ENCODE data around the gene STRA6. TPM values are rescaled to one million over a fixed set of nuclear protein-coding genes. Genes with fewer than 3 reads are reported as not detected.

STRA6 gene
- total and polyA plus RNA-seq, 2 of the 8 experiments (the other 6 are each of a cell fraction or from before 2014, with no cell fraction given): 9.3 to 14.5 TPM

- Histone ChIP-seq H3K14ac (ENCODE audit: insufficient read length) (no peak overlapping the region), H2BK120ac (replicated peaks; ENCODE audit: low read depth, low read length) (no peak overlapping the region), H2AK5ac (ENCODE audit: low read depth, low read length) (no peak overlapping the region), H2BK20ac (ENCODE audit: low read length) (no peak overlapping the region), H3K4me1 (replicated peaks in 1 of 4; ENCODE audit: control insufficient read depth in 3 of 4, insufficient read depth in 4 of 4, low read length in 3 of 4) (peaks cover 0 to 2% (median 0%) of the 10 kb centered on the region in 4 experiments; a peak in 1 of 7 replicates), H4K91ac (replicated peaks; ENCODE audit: insufficient read length, low read length) (no peak overlapping the region), H3K18ac (ENCODE audit: extremely low read depth, low read length) (no peak overlapping the region), H4K5ac (ENCODE audit: insufficient read length, low read depth, low read length) (no peak overlapping the region), H3K27me3 (replicated peaks in 1 of 4; ENCODE audit: control insufficient read depth in 3 of 4, extremely low read depth in 1 of 4, insufficient read depth in 3 of 4, low read length in 3 of 4) (no peaks in the 10 kb centered on the region; a peak in 1 of 7 replicates), H4K20me1 (replicated peaks in 1 of 2; ENCODE audit: control insufficient read depth in 1 of 2, insufficient read depth in 2 of 2, low read length in 2 of 2) (no peaks in the 10 kb centered on the region), H3K9me3 (ENCODE audit: insufficient read depth in 2 of 2, low read depth in 1 of 2, low read length in 1 of 2) (no peaks in the 10 kb centered on the region), H3K4ac (replicated peaks; ENCODE audit: insufficient read length, low read depth, low read length) (no peak overlapping the region), H2BK15ac (ENCODE audit: low read length) (no peak overlapping the region), H4K8ac (ENCODE audit: extremely low read depth, insufficient read depth, low read length) (no peak overlapping the region), H3K79me2 (ENCODE audit: control insufficient read depth in 1 of 2, insufficient read depth in 2 of 2, low read length in 2 of 2) (no peaks in the 10 kb centered on the region), H3K27ac (ENCODE audit: low read depth, low read length) (no peak overlapping the region), H3K4me2 (ENCODE audit: insufficient read depth in 1 of 2, low read depth in 2 of 2, low read length in 2 of 2) (no peak overlapping the region), H2BK12ac (ENCODE audit: low read depth, low read length) (no peak overlapping the region), H3K23me2 (ENCODE audit: low read depth, low read length) (no peaks in the 10 kb centered on the region), H3K4me3 (ENCODE audit: extremely low read depth in 1 of 4, insufficient read depth in 2 of 4, low read depth in 3 of 4, low read length in 4 of 4) (no peak overlapping the region), H3K79me1 (ENCODE audit: low read depth, low read length) (no peaks in the 10 kb centered on the region), H3K9ac (replicated peaks in 1 of 4; ENCODE audit: extremely low read depth in 1 of 4, low read depth in 3 of 4, low read length in 3 of 4) (no peak overlapping the region), H3K36me3 (ENCODE audit: control insufficient read depth in 2 of 4, insufficient read depth in 4 of 4, low read length in 3 of 4) (no peaks in the 10 kb centered on the region), H2AFZ (ENCODE audit: low read length) (no peak overlapping the region), H2BK5ac (ENCODE audit: low read depth, low read length) (no peak overlapping the region), H3K23ac (ENCODE audit: insufficient read length) (no peak overlapping the region), H3K56ac (replicated peaks; ENCODE audit: insufficient read length, low read depth, low read length) (no peak overlapping the region)
- CTCF ChIA-PET (ENCODE audit: partially characterized antibody): interaction anchor here (4.5 kb wide), 1 partner anchor 15 kb away, joined by 24 read pairs; no protein-coding TSS in a partner anchor
- DNase-seq (ENCODE audit: low read depth in 1 of 2, low spot score in 2 of 2) (no peak), FAIRE-seq (no peak)
- POLR2A ChIA-PET (ENCODE audit: partially characterized antibody): no interaction called here
- WGBS, 2 experiments (ENCODE audit: extremely low coverage in 1 of 2, insufficient coverage in 1 of 2, insufficient read length in 1 of 2, insufficient replicate concordance in 2 of 2, low coverage in 1 of 2, low lambda C conversion rate in 2 of 2, missing lambda C conversion rate in 1 of 2): 87% methylated on average over 9 of the region's 9 CpGs; no CpG with 5 or more reads in 1 of the 2 experiments
- TF ChIP-seq HDAC6 (IDR thresholded peaks at IDR 0.05; ENCODE audit: low read depth, low read length) (no peak), BRCA1 (IDR thresholded peaks at IDR 0.05; ENCODE audit: low read depth, low read length) (no peak), MAFK (IDR thresholded peaks at IDR 0.05; ENCODE audit: low read depth, low read length) (no peak), CREB1 (IDR thresholded peaks at IDR 0.05) (no peak), JUN (IDR thresholded peaks at IDR 0.05; ENCODE audit: low read depth, low read length) (no peak), ATF3 (IDR thresholded peaks at IDR 0.05; ENCODE audit: insufficient read depth, low read depth, low read length) (no peak), GTF2F1 (IDR thresholded peaks at IDR 0.05; ENCODE audit: borderline replicate concordance, low read depth, low read length) (no peak), POLR2A (IDR thresholded peaks at IDR 0.05; ENCODE audit: control extremely low read depth in 1 of 2, low read depth in 2 of 2, low read length in 2 of 2) (no peak), GABPA (IDR thresholded peaks at IDR 0.05; ENCODE audit: borderline replicate concordance, insufficient read depth, low read length) (no peak), CHD2 (IDR thresholded peaks at IDR 0.05; ENCODE audit: low read length) (no peak), RFX5 (IDR thresholded peaks at IDR 0.05; ENCODE audit: borderline replicate concordance, low read depth, low read length) (no peak)
Observed at GRCh38 chr15:74157868-74158827, 44.4 kb downstream of the STRA6 start.

All from H1 (cell line).